22Rv1 (cell line): ENCODE data around the gene PLCXD3.

Source experiments
- ZFX ChIP-seq: fragments of 450-650 bp; IDR thresholded peaks from 2 replicates; pipeline ENCODE4 v1.6.1; 2017; ENCODE audit warnings: antibody characterized with exemption, borderline replicate concordance
- TF ChIP-seq, protein P1 (sequence below): fragments of 450-650 bp; IDR thresholded peaks from 2 replicates; pipeline ENCODE4 v1.5.1; 2017; ENCODE audit warnings: mild to moderate bottlenecking

GRCh38 chr5:41517909-41518308 is 7.5 kb upstream of the PLCXD3 start:
- TF ChIP-seq, protein P1, sequence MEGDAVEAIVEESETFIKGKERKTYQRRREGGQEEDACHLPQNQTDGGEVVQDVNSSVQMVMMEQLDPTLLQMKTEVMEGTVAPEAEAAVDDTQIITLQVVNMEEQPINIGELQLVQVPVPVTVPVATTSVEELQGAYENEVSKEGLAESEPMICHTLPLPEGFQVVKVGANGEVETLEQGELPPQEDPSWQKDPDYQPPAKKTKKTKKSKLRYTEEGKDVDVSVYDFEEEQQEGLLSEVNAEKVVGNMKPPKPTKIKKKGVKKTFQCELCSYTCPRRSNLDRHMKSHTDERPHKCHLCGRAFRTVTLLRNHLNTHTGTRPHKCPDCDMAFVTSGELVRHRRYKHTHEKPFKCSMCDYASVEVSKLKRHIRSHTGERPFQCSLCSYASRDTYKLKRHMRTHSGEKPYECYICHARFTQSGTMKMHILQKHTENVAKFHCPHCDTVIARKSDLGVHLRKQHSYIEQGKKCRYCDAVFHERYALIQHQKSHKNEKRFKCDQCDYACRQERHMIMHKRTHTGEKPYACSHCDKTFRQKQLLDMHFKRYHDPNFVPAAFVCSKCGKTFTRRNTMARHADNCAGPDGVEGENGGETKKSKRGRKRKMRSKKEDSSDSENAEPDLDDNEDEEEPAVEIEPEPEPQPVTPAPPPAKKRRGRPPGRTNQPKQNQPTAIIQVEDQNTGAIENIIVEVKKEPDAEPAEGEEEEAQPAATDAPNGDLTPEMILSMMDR, result no peak
- no peak for TF ChIP-seq ZFX
